Measurements from ENCODE around the gene HMHB1.

HMHB1 gene

DNA sequence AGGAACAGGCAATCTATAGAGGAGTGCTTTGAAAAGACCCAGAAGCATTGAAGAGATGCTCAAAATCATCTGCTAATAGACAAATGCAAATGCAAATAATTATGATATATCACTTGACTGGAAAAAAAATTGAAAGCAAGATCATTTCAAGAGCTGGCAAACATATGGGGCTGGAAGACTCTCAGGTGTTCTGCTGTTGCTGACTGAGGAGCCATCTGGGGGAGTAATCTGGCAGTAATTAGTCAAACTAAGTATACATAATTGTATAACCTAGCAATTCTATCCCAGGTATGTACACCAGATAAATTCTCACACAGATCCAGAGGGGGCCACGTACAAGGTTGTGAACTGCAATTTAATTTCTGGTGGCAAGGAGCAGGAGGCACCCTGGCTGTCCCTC lies 4.6 kb upstream of the HMHB1 start:
- no peak for TF ChIP-seq TEAD4 (IDR thresholded peaks at IDR 0.05)

DNA sequence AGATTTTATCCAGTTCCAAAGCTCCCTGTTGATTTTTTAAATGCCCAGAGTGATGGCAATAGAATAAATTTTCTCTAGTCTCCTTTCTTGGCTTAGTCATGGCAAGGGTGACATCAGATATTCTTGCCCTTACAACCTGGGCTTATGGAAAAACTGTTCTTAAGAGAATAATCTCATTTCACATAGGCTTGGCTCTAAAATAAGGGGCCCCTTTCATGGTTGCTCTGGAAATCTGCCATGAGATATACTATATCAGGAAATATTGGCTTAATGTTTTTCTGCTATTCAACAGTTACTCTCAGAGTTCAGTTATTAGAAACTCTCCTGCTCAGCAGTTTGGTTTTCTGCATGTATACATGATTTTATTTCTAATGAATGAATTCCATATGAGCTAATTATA lies 7.8 kb downstream of the HMHB1 start:
- TF ChIP-seq, protein P1, sequence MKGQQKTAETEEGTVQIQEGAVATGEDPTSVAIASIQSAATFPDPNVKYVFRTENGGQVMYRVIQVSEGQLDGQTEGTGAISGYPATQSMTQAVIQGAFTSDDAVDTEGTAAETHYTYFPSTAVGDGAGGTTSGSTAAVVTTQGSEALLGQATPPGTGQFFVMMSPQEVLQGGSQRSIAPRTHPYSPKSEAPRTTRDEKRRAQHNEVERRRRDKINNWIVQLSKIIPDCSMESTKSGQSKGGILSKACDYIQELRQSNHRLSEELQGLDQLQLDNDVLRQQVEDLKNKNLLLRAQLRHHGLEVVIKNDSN (IDR thresholded peaks at IDR 0.05): no peak
- TF ChIP-seq, protein P2, sequence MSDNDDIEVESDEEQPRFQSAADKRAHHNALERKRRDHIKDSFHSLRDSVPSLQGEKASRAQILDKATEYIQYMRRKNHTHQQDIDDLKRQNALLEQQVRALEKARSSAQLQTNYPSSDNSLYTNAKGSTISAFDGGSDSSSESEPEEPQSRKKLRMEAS (IDR thresholded peaks at IDR 0.05): no peak
- TF ChIP-seq EP300 (IDR thresholded peaks at IDR 0.05; ENCODE audit: borderline replicate concordance): no peak
- TF ChIP-seq TCF12 (IDR thresholded peaks at IDR 0.05; ENCODE audit: low read depth): no peak
- no peak for TF ChIP-seq NFIC (IDR thresholded peaks at IDR 0.05)

DNA sequence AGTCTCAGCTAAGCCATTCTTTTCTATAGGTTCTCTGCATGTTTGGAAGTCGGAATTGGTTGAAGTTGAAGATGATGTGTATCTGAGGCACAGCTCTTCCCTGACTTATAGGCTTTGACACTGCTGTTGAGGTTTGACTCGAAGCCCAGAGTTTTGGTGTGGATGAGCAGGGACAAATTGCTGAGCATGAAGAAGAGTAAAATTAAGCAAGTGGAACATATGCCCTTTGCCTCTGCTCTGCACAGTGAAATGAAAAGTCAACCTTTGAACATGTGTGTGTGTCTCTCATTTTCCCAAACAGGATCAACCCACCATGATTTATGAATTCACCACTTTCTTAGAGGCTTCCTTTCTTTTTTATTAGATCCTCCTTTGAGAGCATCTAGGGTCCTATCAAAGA lies 8.5 kb downstream of the HMHB1 start:
- TF ChIP-seq, protein P1 (IDR thresholded peaks at IDR 0.05): no peak
- TF ChIP-seq TEAD4 (IDR thresholded peaks at IDR 0.05) (no peak), NFIC (IDR thresholded peaks at IDR 0.05) (no peak), TAF1 (IDR thresholded peaks at IDR 0.05; ENCODE audit: low read depth) (no peak), ZBTB7A (IDR thresholded peaks at IDR 0.05; ENCODE audit: low read depth) (no peak), RAD21 (IDR thresholded peaks at IDR 0.05; ENCODE audit: low read depth) (no peak), YY1 (IDR thresholded peaks at IDR 0.05; ENCODE audit: low read depth) (no peak), CREB1 (IDR thresholded peaks at IDR 0.05; ENCODE audit: low read depth) (no peak), TCF12 (IDR thresholded peaks at IDR 0.05; ENCODE audit: low read depth) (no peak)

DNA sequence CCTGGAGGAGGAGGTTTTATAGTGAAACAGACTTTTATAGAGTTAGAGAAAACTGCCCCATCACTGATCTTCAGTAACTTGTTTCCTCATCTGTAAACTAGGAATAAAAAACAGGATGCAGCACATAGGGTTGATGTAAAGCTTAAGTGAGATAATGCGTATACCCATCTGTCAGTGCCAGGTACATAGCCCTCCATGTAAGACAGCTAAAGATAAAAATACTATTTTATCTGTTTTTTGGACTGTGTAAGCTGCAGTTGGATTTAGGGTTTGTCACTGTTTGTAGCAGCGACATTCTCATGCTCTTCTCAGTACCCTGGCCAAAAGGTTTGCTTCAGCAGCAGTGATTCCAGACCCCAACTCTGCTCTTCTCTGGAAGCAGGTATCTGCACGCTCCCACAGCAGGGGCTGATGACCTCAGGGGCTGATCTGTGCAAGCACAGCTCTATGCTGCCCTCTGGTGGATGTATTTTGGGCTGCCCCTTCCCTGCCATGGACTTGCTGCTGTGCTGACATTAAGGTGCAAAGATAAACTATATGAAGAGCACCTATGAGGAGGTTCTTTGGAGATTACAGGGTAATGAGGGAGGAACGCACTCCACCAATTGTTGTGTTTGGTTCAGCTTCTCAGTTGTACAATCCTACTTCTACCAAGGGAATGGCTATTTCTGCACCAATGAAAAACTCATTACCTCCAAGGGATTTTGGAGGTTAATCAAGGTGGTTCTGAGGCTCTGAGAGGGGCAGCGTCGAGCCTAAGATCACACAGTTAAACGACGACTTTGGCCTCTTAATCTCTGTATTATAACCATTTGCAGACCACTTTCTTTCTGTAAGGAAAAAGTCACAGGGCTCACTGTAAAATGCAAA lies 13.1 kb downstream of the HMHB1 start:
- TF ChIP-seq RAD21 (IDR thresholded peaks at IDR 0.05; ENCODE audit: low read depth) (peak; percentile 97), FOXM1 (IDR thresholded peaks at IDR 0.05; ENCODE audit: borderline replicate concordance, low read depth) (no peak)
- TF ChIP-seq, protein P1 (IDR thresholded peaks at IDR 0.05): no peak

DNA sequence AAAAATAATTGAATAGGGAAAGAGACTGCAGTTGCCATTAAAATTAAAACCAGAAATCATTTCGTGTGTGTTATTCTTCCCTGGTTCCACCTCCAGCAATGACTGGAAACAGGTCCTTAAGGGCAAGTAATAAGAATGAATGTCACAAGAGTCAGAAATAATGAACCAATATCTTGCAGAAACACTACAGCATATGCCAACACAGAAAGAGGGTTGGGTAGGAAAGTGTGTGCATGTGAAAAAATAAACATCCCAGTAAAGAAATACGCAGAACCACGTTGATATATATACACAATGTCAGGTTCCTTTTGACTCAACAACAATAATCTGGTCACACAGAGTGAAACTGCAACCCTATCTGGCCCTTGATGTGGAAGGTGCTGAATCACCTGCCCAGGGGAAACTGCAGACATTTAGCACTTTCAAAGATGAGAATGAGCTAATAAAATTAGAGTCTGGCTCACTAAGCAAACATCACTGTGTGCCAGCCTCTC lies 15.0 kb downstream of the HMHB1 start:
- TF ChIP-seq, protein P2 (IDR thresholded peaks at IDR 0.05): no peak
- TF ChIP-seq CREB1 (IDR thresholded peaks at IDR 0.05; ENCODE audit: low read depth) (no peak), FOXM1 (IDR thresholded peaks at IDR 0.05; ENCODE audit: borderline replicate concordance, low read depth) (no peak), ZBTB7A (IDR thresholded peaks at IDR 0.05; ENCODE audit: low read depth) (no peak)
- TF ChIP-seq, protein P1 (IDR thresholded peaks at IDR 0.05): no peak

DNA sequence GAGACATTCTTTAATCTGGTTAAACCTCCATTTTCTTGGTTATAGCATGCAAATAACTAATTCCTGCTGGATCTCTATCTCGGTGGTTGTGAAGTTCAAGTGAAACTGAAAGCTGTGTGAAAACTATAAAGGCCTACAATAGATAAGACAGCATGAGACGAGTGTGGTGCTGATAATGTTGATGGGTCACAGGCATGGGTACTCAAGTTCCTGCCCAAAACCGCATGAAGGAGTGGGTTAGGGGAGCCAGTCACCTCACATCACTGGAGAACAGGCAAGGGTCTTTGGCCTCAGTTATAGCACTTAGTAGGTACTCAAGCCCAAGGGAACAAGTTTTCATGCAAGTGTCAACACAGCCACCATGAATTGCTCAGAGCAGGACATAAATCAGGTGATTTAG lies 16.7 kb downstream of the HMHB1 start:
- TF ChIP-seq, protein P1 (IDR thresholded peaks at IDR 0.05): no peak
- TF ChIP-seq CEBPB (IDR thresholded peaks at IDR 0.05): no peak
- no peak for TF ChIP-seq EP300 (IDR thresholded peaks at IDR 0.05; ENCODE audit: borderline replicate concordance)
- TF ChIP-seq, protein P2 (IDR thresholded peaks at IDR 0.05): no peak
- no peak for TF ChIP-seq TAF1 (IDR thresholded peaks at IDR 0.05; ENCODE audit: low read depth)
- no peak for TF ChIP-seq TCF12 (IDR thresholded peaks at IDR 0.05; ENCODE audit: low read depth)
- no peak for TF ChIP-seq NFIC (IDR thresholded peaks at IDR 0.05)
- TF ChIP-seq EGR1 (IDR thresholded peaks at IDR 0.05): no peak
- TF ChIP-seq ZBTB7A (IDR thresholded peaks at IDR 0.05; ENCODE audit: low read depth): no peak
- TF ChIP-seq FOXM1 (IDR thresholded peaks at IDR 0.05; ENCODE audit: borderline replicate concordance, low read depth): no peak

DNA sequence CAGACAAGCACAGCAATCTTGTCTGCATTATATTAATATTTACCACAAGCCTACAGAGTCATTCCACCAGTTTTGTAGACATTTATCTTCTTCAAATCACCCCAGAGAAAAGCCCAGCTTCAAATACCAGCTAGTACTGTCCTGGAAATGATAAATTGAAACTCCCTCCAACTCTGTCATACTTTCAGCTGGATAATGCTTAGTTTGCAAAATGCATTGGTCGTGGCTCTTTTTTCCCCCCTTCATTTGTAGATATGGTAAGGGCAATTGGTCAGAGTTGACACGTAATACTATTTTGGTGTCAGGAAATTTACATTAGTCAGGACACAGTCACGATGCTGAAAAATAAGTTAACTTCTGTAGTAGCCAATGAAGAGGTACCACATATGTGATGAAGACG lies 21.2 kb downstream of the HMHB1 start:
- TF ChIP-seq, protein P1 (IDR thresholded peaks at IDR 0.05): no peak
- no peak for TF ChIP-seq TEAD4 (IDR thresholded peaks at IDR 0.05)
- TF ChIP-seq, protein P3, sequence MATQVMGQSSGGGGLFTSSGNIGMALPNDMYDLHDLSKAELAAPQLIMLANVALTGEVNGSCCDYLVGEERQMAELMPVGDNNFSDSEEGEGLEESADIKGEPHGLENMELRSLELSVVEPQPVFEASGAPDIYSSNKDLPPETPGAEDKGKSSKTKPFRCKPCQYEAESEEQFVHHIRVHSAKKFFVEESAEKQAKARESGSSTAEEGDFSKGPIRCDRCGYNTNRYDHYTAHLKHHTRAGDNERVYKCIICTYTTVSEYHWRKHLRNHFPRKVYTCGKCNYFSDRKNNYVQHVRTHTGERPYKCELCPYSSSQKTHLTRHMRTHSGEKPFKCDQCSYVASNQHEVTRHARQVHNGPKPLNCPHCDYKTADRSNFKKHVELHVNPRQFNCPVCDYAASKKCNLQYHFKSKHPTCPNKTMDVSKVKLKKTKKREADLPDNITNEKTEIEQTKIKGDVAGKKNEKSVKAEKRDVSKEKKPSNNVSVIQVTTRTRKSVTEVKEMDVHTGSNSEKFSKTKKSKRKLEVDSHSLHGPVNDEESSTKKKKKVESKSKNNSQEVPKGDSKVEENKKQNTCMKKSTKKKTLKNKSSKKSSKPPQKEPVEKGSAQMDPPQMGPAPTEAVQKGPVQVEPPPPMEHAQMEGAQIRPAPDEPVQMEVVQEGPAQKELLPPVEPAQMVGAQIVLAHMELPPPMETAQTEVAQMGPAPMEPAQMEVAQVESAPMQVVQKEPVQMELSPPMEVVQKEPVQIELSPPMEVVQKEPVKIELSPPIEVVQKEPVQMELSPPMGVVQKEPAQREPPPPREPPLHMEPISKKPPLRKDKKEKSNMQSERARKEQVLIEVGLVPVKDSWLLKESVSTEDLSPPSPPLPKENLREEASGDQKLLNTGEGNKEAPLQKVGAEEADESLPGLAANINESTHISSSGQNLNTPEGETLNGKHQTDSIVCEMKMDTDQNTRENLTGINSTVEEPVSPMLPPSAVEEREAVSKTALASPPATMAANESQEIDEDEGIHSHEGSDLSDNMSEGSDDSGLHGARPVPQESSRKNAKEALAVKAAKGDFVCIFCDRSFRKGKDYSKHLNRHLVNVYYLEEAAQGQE (IDR thresholded peaks at IDR 0.05; ENCODE audit: low read depth): no peak
- no peak for TF ChIP-seq EGR1 (IDR thresholded peaks at IDR 0.05)
- TF ChIP-seq TCF12 (IDR thresholded peaks at IDR 0.05; ENCODE audit: low read depth): no peak
- no peak for TF ChIP-seq NFIC (IDR thresholded peaks at IDR 0.05)
- no peak for TF ChIP-seq CREB1 (IDR thresholded peaks at IDR 0.05; ENCODE audit: low read depth)
- no peak for TF ChIP-seq RAD21 (IDR thresholded peaks at IDR 0.05; ENCODE audit: low read depth)
- no peak for TF ChIP-seq CEBPB (IDR thresholded peaks at IDR 0.05)
- TF ChIP-seq EP300 (IDR thresholded peaks at IDR 0.05; ENCODE audit: borderline replicate concordance): no peak
- TF ChIP-seq ZBTB7A (IDR thresholded peaks at IDR 0.05; ENCODE audit: low read depth): no peak
- TF ChIP-seq FOXM1 (IDR thresholded peaks at IDR 0.05; ENCODE audit: borderline replicate concordance, low read depth): no peak
- TF ChIP-seq TAF1 (IDR thresholded peaks at IDR 0.05; ENCODE audit: low read depth): no peak
- TF ChIP-seq, protein P2 (IDR thresholded peaks at IDR 0.05): no peak
- no peak for TF ChIP-seq YY1 (IDR thresholded peaks at IDR 0.05; ENCODE audit: low read depth)
